ENCODE results near the gene F13B.

GRCh38 chr1:197024460-197024859 is 42.6 kb downstream of the F13B start:
- no peak for TF ChIP-seq CTCF (IDR thresholded peaks at IDR 0.05)
- no peak for TF ChIP-seq POLR2A (IDR thresholded peaks at IDR 0.05)

Measured in uterus (tissue), 2 donors.